Natural killer cell (primary cell): ENCODE results near the gene BMERB1. TPM values are rescaled to one million over a fixed set of nuclear protein-coding genes. Genes with fewer than 3 reads are reported as not detected.

Source experiments
- ATAC-seq, 3 donors: fragments of 150-1000 bp in 2 of 3; fragments of 200-7000 bp in 1 of 3; cut with Tn5 transposase; 1 replicate in 1 of 3; 2 replicates in 2 of 3; pipeline ENCODE4 v1.10.0; 2021; ENCODE audit warnings: mild to moderate bottlenecking in 2 of 3, moderate library complexity in 2 of 3
- DNase-seq, 2 donors: peaks; one replicate each; pipeline versions ENCODE4 v3.0.0 to v3.0.0-alpha.2; 2013 to 2021; ENCODE audit warnings: mixed read lengths in 1 of 2
- H3K27ac ChIP-seq: one replicate; pipeline ENCODE4 v1.5.1; 2013; ENCODE audit warnings: mild to moderate bottlenecking, low read length
- H3K27me3 ChIP-seq: one replicate; pipeline ENCODE4 v1.6.1; 2013; ENCODE audit warnings: low read length; ENCODE audit not compliant: control insufficient read depth, insufficient read depth
- H3K36me3 ChIP-seq: one replicate; pipeline ENCODE4 v1.6.1; 2013; ENCODE audit warnings: low read length; ENCODE audit not compliant: control insufficient read depth, insufficient read depth
- H3K4me1 ChIP-seq: one replicate; pipeline ENCODE4 v1.6.1; 2013; ENCODE audit warnings: low read length; ENCODE audit not compliant: control insufficient read depth, insufficient read depth
- H3K4me3 ChIP-seq: one replicate; pipeline ENCODE4 v1.5.1; 2013; ENCODE audit warnings: low read length
- H3K9me3 ChIP-seq: one replicate; pipeline ENCODE4 v1.6.1; 2013; ENCODE audit warnings: low read length; ENCODE audit not compliant: control insufficient read depth, insufficient read depth
- H3K27ac Mint-ChIP-seq, 2 donors: one replicate each; pipeline ENCODE4 v1.8.0; 2022; ENCODE audit warnings: mild to moderate bottlenecking in 2 of 2, mixed read lengths in 2 of 2, moderate library complexity in 1 of 2
- H3K27me3 Mint-ChIP-seq, 2 donors: one replicate each; pipeline ENCODE4 v1.8.0; 2022; ENCODE audit warnings: low read depth in 2 of 2, mixed read lengths in 2 of 2
- H3K36me3 Mint-ChIP-seq: one replicate; pipeline ENCODE4 v1.8.0; 2022; ENCODE audit warnings: mixed read lengths
- H3K4me1 Mint-ChIP-seq, 2 donors: one replicate each; pipeline ENCODE4 v1.8.0; 2022; ENCODE audit warnings: mixed read lengths in 2 of 2
- H3K4me3 Mint-ChIP-seq: one replicate; pipeline ENCODE4 v1.8.0; 2022; ENCODE audit warnings: mild to moderate bottlenecking, moderate library complexity, mixed read lengths
- H3K9me3 Mint-ChIP-seq, 2 donors: one replicate each; pipeline ENCODE4 v1.8.0; 2022; ENCODE audit warnings: mixed read lengths in 2 of 2
- WGBS: methylation state at CpG from one replicate; pipeline ENCODE4 v1.1.7; 2013; ENCODE audit warnings: missing lambda C conversion rate; ENCODE audit not compliant: insufficient coverage; 5-methylcytosine and 5-hydroxymethylcytosine counted together
- intact Hi-C: fragments of 100-400 bp; cut with micrococcal nuclease; formaldehyde crosslinking; loops from one replicate; pipeline ENCODE4 v1.14.2; 2022
- total RNA-seq, 4 donors: library from RNA; stranded (reverse); fragments of 120-200 nt in 1 of 4; gene quantifications; one replicate each; pipeline versions ENCODE4 v1.2.3 to v1.2.4, GENCODE V29; 2013 to 2022
- TF ChIP-seq, protein P1 (sequence below): fragments of 200-600 bp; IDR thresholded peaks from one replicate; pipeline ENCODE4 v1.8.0; 2022; ENCODE audit warnings: antibody characterized with exemption

The BMERB1 gene
- total RNA-seq, 3 donors from 2014 or later (not counting 1 experiment from before 2014, with no cell fraction given) = 3.7 to 6.7 (median 4.5) TPM

DNA sequence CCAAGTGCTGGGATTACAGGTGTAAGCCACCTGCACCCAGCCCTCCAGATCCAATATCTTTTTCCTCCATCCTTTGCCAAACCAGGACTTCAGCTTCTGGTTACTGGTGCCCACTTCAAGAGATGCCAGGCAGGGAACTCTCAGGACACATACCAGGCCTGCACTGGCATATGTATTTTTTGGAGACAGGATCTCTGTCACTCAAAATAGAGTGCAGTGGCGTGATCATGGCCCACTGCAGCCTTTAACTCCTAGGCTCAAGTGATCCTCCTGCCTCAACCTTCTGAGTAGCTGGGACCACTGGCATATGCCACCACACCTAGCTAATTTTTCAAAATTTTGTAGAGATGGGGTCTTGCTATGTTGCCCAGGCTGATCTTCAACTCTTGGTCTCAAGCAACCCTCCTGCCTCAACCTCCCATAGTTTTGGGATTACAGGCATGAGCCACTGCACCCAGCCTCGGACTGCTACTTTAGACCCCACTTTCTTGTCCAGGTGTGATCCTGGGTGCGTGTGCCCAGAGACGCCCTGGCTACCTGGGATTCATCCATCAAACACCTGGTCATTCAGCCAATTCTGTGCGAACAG is 55.8 kb downstream of the BMERB1 start:
- DNase-seq (no peak), ATAC-seq (no peak)
- Mint-ChIP-seq H3K27me3 (peaks cover 0 to 4% of the 10 kb centered on the region in 2 donors), H3K4me3 (no peak overlapping the region), H3K4me1 (peaks cover 0 to 4% of the 10 kb centered on the region in 2 donors), H3K9me3 (no peaks in the 10 kb centered on the region), H3K27ac (no peak overlapping the region), H3K36me3 (no peaks in the 10 kb centered on the region)
- H3K27me3 ChIP-seq = no peaks in the 10 kb centered on the region
- H3K4me3 ChIP-seq = no peak overlapping the region
- no peaks in the 10 kb centered on the region for H3K36me3 ChIP-seq
- H3K9me3 ChIP-seq = no peaks in the 10 kb centered on the region
- no peak overlapping the region for H3K27ac ChIP-seq
- intact Hi-C loops = no loop called here
- TF ChIP-seq, protein P1, sequence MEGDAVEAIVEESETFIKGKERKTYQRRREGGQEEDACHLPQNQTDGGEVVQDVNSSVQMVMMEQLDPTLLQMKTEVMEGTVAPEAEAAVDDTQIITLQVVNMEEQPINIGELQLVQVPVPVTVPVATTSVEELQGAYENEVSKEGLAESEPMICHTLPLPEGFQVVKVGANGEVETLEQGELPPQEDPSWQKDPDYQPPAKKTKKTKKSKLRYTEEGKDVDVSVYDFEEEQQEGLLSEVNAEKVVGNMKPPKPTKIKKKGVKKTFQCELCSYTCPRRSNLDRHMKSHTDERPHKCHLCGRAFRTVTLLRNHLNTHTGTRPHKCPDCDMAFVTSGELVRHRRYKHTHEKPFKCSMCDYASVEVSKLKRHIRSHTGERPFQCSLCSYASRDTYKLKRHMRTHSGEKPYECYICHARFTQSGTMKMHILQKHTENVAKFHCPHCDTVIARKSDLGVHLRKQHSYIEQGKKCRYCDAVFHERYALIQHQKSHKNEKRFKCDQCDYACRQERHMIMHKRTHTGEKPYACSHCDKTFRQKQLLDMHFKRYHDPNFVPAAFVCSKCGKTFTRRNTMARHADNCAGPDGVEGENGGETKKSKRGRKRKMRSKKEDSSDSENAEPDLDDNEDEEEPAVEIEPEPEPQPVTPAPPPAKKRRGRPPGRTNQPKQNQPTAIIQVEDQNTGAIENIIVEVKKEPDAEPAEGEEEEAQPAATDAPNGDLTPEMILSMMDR = no peak
- 90% methylated on average over 5 of the region's 5 CpGs for WGBS
- no peaks in the 10 kb centered on the region for H3K4me1 ChIP-seq

DNA sequence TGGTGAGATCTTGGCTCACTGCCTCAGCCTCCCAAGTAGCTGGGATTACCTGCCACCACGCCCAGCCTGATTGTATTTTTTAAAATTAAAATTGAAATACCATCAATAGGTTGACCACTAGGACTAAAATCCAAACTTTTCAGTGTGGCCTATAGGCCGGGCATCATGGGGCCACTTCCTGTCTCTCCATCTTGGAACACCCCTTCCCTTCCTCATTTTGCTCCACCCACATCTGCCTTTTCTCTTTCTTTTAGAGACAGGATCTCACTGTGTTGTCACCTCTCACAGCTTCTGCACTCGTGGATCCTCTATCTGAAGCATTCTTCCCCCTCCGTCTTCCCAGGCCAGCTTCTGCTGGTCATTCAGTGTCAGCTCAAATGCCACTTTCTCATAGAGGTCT is 57.0 kb downstream of the BMERB1 start:
- Histone ChIP-seq H3K9me3 (no peaks in the 10 kb centered on the region), H3K27me3 (no peaks in the 10 kb centered on the region), H3K4me3 (no peak overlapping the region), H3K4me1 (no peaks in the 10 kb centered on the region), H3K36me3 (no peaks in the 10 kb centered on the region), H3K27ac (no peak overlapping the region)
- intact Hi-C loops = no loop called here
- H3K4me1 Mint-ChIP-seq = peaks cover 0 to 10% of the 10 kb centered on the region in 2 donors
- no peak overlapping the region for H3K4me3 Mint-ChIP-seq
- 92% methylated on average over 4 of the region's 4 CpGs for WGBS
- DNase-seq (no peak), ATAC-seq (no peak)
- H3K27ac Mint-ChIP-seq = no peak overlapping the region
- no peaks in the 10 kb centered on the region for H3K36me3 Mint-ChIP-seq
- TF ChIP-seq, protein P1 = no peak
- peaks cover 0 to 4% of the 10 kb centered on the region in 2 donors for H3K27me3 Mint-ChIP-seq
- H3K9me3 Mint-ChIP-seq = no peaks in the 10 kb centered on the region

DNA sequence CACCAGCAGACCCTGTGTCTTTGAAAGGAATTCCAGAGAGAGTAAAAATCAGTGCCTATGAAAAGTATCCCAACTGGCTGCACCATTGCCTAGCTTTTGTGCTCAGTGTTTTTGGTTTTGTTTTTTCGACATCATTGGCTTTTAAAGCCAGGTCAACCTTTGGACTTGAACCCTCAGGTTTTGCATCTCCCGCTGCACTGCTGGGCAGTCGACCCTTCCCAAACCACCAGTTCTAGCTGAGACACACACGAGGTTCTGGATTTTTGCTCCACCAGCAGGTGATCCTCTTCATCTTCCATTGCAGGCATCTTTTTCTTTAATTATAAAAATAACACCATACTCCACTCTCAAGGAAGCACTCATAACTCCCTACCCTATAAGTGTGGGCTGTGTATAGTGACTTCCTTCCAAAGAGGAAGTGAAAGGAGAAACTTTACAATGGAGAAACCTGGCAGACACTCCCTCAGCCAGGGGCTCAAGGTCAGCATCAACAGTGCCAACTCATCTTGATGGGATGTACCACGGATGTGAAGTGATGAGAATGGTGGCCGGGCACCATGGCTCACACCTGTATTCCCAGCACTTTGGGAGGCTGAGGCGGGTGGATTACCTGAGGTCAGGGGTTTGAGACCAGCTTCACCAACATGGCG is 57.8 kb downstream of the BMERB1 start:
- TF ChIP-seq, protein P1 = no peak
- no peak overlapping the region for H3K4me3 ChIP-seq
- H3K4me3 Mint-ChIP-seq = no peak overlapping the region
- H3K36me3 Mint-ChIP-seq = no peaks in the 10 kb centered on the region
- H3K27ac Mint-ChIP-seq = no peak overlapping the region
- no peaks in the 10 kb centered on the region for H3K36me3 ChIP-seq
- DNase-seq (no peak), ATAC-seq (no peak)
- intact Hi-C loops = no loop called here
- 80% methylated on average over 8 of the region's 8 CpGs for WGBS
- H3K27me3 Mint-ChIP-seq = peaks cover 0 to 4% of the 10 kb centered on the region in 2 donors
- no peaks in the 10 kb centered on the region for H3K27me3 ChIP-seq
- peaks cover 0 to 10% of the 10 kb centered on the region in 2 donors for H3K4me1 Mint-ChIP-seq
- no peaks in the 10 kb centered on the region for H3K9me3 ChIP-seq
- H3K9me3 Mint-ChIP-seq = no peaks in the 10 kb centered on the region
- no peaks in the 10 kb centered on the region for H3K4me1 ChIP-seq
- H3K27ac ChIP-seq = no peak overlapping the region
